Measurements from ENCODE around the gene SLC6A1.

The SLC6A1 gene

DNA sequence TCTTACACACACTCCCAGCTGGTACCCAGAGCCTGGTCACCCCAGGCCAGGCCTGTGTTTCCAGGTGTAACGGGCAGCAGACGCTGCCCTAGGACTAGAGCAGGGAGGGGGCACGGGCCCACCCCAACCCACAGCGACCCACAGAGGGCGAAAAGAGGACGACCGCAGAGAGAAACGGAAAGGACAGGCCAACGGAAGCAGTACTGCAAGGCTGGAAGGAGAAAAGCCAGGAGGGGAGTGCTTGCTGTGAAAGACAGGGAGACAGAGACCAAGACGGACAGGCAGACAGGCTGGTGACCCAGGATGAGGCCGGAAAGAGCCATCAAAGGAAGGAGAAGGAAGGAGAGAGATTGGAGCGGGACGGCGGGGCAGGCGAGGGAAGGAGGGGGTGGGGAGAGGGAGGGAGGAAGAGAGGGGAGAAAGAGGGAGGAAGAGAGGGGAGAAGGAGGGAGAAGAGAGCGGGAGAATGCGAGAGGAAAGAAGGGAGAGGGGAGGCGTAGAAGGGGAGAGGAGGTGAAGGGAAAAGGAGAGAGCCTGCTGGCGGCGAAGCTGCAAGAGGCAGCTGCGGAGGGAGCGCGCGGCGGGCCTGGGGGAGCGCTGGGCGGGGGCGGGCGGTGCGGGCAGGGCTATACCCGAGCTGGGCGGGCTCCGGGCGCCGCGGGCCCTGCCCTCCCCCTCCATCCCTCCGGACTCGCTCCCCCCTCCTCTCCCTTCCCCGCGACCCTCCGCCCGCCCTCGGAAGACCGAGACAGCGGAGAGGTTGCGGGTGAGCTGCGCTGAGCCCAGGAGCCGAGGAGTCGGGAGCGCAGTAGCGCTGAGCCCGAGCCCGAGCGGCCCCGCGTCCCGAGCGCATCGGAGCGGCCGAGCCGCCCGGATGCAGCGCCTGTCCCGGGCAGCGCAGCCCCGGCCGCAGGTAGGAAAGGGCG lies at the start of gene SLC6A1:
TSS of gene SLC6A1 (plus strand) at position 732 of the 926 bp plus-strand sequence. CDS start 24,464 bp downstream, outside the sequence.
- no peak for DNase-seq (ENCODE audit: low read depth)
- H3K4me3 ChIP-seq (ENCODE audit: low read depth, low read length) = peak within 1 kb of the TSS; percentile 20

DNA sequence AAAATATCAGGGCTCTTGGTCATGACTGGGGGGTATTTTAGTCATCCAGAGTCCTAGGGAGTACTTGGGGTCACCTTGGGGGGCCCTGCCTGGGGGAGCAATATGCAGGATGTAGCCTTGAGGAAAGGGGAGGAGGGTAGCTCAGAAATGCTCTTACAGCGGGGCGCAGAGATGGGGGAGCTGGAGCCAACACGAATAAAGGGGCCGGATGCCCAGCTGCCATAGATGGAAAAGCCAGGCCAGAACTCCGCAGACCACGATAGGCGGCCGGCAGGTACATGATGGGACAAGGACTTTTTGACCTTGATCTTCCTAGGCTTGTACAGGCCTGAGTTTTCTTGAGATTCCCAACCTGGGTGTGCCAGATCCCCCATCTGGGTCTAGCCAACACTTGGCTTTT lies 47.7 kb upstream of the SLC6A1 start:
- DNase-seq (ENCODE audit: low read depth) = no peak
- no peak overlapping the region for H3K4me3 ChIP-seq (ENCODE audit: low read depth, low read length)

DNA sequence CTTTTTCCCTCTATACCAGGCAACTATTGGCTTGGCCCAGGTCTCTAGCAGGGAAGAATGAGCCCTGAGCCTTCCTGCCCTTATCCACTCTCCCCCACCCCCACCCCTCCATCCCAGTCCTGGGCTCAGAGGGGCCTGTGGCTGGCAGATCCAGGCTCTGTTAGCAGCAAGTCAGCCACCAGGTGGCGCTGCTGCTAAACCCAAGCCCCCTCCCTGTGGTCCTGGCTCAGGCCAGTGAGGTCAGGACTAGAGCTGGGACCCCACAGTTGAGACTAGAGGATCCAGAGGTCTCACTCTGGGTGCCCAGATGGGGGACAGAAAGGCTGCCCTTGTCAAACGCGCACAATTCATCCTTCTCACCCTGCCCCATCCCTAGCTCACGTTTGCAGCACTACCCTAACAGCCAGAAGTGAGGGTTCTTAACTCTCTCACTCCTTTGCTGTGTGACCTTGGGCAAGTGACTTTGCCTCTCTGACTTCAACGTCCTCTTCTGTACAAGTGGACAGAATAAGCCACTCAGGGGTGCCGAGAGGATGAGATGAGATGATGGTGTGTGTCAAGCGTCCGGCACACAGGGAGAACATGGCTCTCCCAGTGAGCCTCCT lies 46.8 kb upstream of the SLC6A1 start:
- H3K4me3 ChIP-seq (ENCODE audit: low read depth, low read length) = no peak overlapping the region
- no peak for DNase-seq (ENCODE audit: low read depth)

DNA sequence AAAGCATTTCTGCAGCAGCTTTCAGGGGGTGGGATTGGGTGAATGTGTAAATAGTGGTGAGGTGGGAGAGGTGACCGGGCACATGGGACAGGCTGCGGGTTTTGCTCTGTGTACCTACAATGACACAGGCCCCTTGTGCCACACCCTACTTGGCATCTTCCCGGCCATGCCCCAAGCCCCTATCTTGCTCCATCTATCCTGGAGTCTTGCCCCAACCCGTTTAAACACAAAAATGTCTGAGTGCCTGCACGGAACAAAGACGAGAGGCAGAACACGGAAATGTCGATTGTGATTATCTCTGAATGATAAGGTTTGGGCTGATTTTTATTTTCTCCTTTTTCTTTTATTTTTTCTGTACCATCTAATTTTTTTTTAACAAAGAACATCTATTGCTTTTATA lies 46.0 kb upstream of the SLC6A1 start:
- H3K4me3 ChIP-seq (ENCODE audit: low read depth, low read length) = no peak overlapping the region
- no peak for DNase-seq (ENCODE audit: low read depth)

DNA sequence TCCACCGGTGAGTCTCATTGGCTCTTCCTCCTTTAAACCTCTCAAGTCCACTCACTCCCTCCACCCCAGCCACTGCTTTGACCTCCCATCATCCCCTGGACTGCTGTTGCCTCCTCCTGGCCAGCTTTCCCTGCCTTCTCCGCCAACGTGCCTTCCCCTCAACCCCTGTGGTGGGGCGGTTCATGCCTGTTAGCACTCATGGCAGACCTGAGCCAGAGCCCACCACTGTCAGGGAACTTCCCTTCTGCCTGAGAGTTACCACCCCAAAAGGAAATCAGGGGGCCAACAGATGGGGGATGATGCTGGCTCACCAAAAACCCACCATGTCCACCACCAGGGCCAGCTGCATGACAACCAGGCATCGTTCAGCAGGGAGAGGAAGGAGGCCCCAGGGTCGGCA lies 44.2 kb upstream of the SLC6A1 start:
- H3K4me3 ChIP-seq (ENCODE audit: low read depth, low read length) = no peak overlapping the region
- no peak for DNase-seq (ENCODE audit: low read depth)

DNA sequence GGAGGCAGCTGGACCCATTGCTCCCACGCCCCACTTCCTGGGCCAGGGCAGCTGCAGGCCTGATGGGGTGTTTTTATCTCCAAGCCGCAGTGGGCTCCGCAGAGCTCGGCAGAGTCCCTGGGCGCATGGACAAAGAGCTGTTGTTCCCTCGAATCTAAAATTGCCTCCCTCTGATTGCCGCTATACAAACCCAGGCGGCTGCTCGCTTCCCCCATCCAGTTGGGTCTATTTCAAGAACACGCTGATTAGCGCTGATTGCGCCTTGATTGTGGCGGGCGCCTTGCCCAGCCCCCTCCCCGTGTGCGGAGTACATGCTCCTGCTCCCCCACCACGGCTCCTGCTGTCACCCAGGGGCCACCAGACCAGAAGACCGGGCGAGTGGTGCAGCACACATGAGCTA lies 43.4 kb upstream of the SLC6A1 start:
- DNase-seq (ENCODE audit: low read depth) = no peak
- H3K4me3 ChIP-seq (ENCODE audit: low read depth, low read length) = no peak overlapping the region

DNA sequence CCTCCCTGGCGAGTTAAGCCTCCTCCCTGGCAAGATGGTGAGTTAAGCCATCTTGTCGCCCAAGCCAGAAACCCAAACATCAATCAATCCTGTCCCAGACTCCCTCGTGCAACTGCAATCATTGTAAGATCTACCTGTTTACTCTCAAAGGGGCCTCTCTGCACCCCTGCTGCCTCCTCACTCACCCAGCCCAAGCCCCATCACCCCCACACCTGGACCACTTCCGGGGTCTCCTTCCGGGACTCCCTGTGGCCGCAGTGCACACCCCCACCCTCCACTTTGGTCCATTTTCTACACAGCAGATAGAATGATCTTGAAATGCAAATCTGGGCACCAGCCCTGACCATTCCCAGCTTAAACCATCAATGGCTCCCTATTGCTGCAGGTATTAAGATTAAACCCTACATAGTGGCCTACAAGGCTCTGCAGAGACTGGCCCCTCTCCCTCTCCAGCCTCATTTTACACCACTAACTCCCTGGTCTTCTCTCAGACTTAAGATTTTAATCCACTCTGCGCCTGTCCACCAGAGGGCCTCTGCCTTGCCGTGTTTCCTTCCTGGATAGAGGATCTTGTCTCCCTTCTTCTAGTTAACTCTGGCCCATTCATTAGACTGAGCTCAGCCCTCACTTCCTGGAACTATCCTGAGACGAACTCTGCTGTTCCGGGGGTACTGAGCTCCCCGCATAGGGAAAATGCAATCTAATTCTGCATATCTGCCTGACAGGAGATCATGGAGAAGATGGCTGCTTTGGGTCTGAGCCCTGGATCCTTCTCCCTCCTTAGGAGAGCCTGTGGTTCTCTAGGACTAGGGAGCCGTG lies 41.9 kb upstream of the SLC6A1 start:
- no peak for DNase-seq (ENCODE audit: low read depth)
- H3K4me3 ChIP-seq (ENCODE audit: low read depth, low read length) = no peak overlapping the region

DNA sequence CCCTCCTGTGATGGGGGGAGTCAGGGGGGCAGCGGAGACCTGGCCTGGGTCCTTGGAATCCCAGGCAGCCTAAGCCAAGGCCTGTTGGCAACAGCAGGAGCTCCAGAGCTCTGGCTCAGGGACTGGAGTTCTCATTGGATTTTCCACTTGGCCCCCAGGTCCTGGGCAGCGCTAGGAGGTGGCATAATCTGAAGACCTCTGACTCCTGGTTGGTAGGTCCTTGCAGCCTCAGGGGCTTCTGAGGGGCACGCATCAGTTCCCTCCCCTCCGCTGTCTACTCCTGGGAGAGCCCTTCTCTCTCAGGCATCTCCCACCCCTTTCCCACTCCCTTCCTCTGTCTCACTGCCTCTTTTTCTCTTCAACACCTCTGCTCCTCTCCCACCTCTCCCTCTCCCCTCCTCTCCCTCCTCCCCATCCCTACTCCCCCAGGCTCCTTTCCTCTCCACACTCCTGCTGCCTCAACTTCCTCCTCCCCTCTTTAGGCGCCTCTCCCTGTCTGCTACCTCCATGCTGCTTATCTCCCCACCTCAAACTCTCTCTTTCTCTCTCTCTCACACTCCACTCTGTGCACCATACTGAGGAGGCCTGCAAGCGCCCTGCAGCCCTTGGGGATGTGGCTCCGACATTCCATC lies 41.1 kb upstream of the SLC6A1 start:
- no peak overlapping the region for H3K4me3 ChIP-seq (ENCODE audit: low read depth, low read length)
- DNase-seq (ENCODE audit: low read depth) = no peak

DNA sequence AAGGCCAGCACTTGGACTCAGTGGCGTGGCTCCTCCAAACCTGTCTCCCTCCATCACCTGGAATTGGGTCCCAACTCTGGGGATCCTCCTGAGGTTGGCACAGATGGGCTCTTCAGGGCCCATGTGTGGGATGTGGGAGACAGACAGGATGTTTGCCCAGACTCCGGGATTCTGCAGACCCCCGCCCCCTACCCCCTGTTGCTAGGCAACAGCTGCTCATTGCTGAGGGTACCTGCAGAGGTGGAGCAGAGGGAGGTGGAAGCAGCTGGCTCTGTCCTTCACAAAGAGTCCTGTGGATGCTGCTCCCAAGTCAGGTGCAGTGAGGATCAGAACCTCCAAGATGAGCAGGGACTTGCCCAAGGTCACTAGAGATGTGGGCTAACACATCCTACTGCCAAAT lies 40.0 kb upstream of the SLC6A1 start:
- H3K4me3 ChIP-seq (ENCODE audit: low read depth, low read length) = no peak overlapping the region
- DNase-seq (ENCODE audit: low read depth) = no peak

DNA sequence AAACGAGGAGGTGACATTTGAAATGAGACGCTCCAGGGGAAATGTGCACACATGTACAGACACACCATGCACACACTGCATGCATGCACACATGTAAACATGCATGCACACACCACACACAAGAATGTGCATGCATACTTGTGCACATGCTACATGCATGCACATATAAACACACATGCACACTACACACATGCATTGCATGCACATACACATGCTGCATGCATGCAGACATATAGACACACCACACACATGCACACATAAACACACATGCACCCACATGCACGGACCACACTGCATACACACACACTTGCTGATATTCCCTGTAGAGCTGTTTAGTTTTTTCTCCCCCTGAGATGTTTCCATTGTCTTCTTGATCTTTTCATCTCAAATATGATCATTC lies 37.8 kb upstream of the SLC6A1 start:
- DNase-seq (ENCODE audit: low read depth) = no peak
- H3K4me3 ChIP-seq (ENCODE audit: low read depth, low read length) = no peak overlapping the region

DNA sequence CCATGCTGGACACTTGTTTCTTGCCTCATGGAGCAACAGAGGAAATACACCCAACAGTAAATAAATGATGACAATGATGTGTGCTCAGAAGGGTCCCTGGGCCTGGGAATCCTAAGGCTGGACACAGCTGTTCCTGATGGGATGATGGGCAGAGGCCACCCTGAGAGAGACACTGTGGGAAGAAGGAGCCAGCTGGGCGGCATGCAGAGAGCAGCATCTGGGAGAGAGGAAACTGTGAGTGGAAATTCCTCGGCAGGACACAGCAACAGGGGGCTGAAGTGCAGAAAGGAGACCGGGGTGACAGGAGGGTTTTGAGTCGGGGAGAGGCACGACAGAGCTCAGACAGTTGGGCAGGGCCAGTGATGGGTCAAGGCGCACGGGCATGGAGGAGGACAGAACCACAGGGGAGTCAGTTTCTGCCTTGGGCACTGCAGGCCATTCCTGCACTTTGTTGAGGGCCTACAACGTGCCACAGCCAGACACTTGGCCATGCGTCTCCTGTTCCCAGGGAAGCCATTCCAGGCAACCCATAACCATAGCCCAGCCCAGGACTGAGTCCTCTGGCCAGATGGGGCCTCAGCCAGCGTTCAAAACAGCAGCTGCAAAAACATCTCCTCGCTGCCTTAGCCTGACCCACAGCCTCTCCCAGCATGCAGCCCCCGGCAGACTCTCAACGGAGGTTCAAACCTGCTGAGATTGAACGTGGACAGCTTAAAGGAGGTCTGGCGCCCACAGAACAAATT lies 36.7 kb upstream of the SLC6A1 start:
- H3K4me3 ChIP-seq (ENCODE audit: low read depth, low read length) = no peak overlapping the region
- DNase-seq (ENCODE audit: low read depth) = no peak

DNA sequence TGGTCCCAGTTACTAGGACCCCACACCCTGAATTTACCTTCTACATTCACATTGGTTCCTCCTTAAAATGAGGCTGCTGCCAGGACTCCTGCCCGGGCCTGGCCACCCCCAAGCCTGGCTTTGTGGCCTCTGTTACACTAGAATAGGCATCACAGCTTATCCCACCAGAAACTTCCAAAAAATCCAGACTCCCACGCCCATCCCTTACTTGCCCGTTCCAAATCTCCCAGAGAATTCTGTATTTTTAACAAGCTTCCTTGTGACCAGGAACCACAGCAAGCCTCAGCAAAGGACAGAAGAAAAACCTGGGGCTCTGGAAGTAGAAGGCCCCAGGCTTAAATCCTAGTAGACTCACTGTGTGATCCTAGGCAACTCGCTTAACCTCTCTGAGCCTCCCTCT lies 36.0 kb upstream of the SLC6A1 start:
- no peak for DNase-seq (ENCODE audit: low read depth)
- H3K4me3 ChIP-seq (ENCODE audit: low read depth, low read length) = no peak overlapping the region

DNA sequence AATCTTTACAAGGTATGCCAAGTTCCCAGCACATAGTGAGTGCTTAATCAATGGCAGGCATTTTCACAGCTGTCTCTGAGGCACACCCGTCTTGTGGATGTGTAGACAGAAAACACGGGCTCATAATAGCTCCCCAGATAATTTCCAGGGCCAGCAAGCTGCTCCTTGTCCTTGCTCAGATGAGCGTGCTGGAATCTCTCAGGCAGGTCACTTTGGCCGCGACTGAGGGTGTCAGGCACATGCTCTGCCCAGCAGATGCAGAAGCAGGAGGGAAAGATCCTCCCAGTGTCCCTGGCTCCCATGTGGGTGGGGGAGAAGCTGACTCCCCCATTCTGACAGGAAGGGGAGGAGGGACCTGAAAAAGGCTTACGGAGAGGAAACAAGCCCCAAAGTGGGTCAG lies 35.6 kb upstream of the SLC6A1 start:
- no peak for DNase-seq (ENCODE audit: low read depth)
- H3K4me3 ChIP-seq (ENCODE audit: low read depth, low read length) = no peak overlapping the region

DNA sequence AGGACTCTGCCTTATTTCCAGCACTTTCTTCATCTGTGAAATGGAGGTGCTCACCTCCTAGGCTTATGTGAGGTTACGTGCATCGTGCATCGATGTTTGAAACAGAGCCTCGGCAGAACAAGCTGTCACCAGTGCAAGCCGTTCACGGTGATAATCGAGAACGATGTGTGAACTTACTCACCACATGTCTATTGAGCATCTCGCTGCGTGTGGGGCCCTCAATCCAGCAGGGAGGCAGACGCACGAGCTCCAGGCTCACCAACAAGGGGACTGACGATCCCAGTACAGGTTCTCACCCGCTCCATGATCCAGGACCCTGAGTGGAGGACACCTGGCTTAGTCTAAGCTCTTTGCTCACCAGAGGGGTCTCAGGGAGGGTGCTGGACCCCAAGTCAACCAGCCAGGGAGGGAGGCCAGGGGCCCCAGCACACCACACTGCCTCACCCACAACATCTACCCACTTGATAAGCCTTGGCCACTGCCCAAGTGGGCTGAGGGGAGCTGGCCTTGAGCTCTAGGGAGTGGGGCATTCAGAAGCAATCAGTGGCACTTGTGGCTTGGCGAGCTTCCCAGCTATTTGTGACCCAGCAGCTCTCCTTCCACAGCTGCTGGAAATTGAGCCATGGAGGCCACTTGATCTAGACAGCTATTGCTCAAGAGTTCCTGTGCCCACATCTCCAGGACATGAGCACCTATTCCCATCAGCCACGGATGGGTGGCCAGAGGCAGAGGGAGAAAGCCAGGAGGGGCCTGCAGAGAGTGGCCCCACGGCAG lies 34.4 kb upstream of the SLC6A1 start:
- H3K4me3 ChIP-seq (ENCODE audit: low read depth, low read length) = no peak overlapping the region
- no peak for DNase-seq (ENCODE audit: low read depth)

DNA sequence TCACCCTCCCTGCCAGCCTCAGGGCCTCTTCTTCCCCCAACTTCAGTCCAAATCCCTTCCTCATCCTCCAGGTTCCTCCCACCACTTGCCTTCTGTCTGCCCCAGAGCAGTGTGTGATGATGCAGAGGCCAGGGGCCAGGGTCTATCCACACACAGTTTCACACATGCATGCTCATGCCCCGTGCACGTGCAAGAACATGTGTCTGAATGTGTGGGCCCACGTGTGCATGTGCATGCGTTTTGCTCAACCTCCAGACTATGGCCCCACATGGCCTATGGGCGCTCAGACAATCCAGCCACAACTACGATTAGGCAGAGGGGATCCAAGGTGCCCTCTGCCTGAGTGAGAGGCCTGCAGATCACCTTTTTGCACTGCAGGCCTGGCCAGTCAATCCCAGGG lies 32.3 kb upstream of the SLC6A1 start:
- H3K4me3 ChIP-seq (ENCODE audit: low read depth, low read length) = no peak overlapping the region

DNA sequence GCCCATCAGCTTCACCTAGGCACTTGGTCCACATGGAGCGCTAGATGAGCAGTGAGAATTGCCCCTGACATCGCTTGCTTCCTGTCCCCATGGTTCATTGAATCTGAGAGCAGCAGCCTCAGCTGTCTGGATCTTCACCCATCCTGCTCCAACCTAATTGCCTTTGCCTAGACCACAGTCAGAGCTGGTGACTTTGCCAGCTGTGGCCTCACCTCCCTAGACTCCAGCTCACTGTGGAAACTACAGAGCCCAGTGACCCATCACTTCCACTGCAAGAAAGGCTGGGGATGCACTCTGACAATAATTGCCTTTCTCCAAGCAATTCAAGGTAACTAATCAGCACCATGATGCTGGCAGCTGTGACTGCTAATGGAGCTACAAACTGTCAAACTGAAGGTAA lies 30.6 kb upstream of the SLC6A1 start:
- no peak overlapping the region for H3K4me3 ChIP-seq (ENCODE audit: low read depth, low read length)
- no peak for DNase-seq (ENCODE audit: low read depth)

More for the DNA sequence above, 32.3 kb upstream of the SLC6A1 start:
- no peak for DNase-seq (ENCODE audit: low read depth)

DNA sequence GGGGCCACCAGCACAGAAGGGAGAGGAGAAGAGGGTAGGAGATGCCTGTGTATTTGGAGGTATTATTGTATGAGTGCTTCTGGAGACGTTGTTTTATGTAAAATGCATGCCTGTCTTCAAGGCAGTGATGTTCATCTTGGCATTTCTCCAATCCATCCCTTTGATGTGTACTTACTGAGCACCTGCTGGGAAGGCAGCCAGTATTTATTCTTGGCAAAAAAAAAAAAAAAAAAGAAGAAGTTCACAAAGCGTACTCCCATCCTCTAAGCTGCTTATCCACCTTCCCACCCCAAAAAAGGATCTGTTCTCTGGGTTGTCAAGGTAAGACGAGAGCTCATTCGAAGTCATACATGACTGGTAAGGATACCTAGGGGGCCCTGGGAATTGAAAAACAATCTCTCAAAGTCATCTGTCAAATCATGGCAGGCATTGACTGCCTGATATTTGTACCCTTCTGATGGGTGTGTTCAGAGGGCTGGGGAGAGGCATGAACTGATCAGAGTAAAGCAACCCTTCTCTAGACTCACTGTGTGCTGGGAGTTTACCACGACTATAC lies 30.0 kb upstream of the SLC6A1 start:
- no peak overlapping the region for H3K4me3 ChIP-seq (ENCODE audit: low read depth, low read length)

DNA sequence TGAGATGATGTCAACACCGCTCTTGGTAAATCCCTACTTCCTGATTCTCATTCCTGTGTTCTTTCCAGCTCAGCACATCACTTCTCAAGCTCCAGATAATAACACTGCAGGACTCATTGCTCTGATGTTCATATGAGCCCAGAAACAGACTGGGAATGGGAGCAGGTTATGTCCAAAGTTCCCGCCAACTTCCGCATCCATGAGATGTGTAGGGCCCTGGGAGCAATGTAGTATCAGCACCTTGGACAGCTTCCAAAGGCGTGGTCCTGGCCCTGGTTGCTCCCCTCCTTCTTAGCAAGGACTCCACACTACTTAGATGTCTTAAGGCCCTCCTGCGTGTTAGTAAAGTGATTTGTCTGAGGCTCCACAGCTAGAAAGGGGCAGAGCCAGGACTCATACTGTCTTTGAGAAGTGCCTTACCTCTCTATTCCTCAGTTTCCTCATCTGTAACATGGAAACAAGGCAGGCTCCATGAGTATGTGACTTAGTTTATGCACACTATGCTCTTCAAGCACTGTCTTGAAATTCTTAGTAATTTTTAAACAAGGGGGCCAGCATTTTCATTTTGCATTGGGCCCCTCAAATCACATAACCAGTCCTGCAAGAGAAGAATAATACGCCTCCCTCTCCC lies 27.9 kb upstream of the SLC6A1 start:
- no peak for DNase-seq (ENCODE audit: low read depth)
- H3K4me3 ChIP-seq (ENCODE audit: low read depth, low read length) = no peak overlapping the region

More for the DNA sequence above, 30.0 kb upstream of the SLC6A1 start:
- DNase-seq (ENCODE audit: low read depth) = no peak
